ENCODE data around the gene XYLB.
A peak's percentile ranks its signal among the peaks of the same experiment; 100 is the strongest.

XYLB gene

DNA sequence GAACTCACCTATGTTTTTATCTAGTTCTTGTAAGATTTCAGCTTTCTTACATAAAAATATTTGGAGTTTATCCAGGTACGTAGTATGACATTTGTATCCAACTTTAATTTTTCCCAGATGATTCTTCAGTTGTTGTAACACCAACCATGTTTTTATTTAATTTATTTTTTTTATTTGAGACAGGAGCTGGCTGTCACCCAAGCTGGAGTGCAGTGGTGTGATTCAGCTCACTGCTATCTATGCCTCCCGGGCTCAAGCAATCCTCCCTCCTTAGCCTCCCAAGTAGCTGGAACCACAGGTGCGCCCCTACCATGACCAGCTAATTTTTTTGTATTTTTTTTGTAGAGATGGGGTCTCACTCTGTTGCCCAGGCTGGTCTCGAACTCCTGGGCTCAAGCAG lies 6.6 kb downstream of the XYLB start:
- no peak for DNase-seq (ENCODE audit: low spot score)

DNA sequence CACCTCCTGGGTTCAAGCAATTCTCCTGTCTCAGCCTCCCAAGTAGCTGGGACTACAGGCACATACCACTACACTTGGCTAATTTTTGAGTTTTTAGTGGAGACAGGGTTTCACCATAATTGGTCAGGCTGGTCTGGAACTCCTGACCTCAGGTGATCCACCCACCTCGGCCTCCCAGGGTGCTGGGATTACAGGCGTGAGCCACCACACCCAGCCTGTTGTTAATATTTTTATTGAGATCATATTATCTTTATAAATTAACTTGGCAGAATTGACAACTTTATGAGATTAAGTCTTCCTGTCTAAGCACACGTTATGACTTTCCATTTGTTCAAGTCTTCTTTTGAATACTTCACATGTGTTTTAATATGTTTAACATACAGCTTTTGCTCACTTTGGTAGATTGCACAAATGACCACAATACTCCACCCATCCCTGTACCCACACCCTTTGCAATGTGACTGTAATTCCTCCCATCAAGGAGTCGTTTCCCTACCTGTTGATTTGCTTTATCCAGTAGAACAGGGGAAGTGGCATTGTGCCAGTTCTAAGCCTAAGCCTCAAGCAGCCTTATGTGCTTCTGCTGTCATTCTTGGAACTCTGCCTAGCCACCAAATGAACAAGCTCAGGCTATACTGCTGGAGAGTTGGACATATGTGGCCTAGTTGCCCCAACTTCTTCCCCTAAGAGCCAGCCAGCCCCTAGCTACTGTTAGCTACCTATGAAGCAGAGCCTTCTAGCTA lies 8.2 kb downstream of the XYLB start:
- H3K9me3 ChIP-seq (ENCODE audit: severe bottlenecking): no peaks in the 10 kb centered on the region
- H3K4me1 ChIP-seq (ENCODE audit: insufficient read depth, poor library complexity, severe bottlenecking): peaks cover 6% of the 10 kb centered on the region
- TF ChIP-seq, protein P1, sequence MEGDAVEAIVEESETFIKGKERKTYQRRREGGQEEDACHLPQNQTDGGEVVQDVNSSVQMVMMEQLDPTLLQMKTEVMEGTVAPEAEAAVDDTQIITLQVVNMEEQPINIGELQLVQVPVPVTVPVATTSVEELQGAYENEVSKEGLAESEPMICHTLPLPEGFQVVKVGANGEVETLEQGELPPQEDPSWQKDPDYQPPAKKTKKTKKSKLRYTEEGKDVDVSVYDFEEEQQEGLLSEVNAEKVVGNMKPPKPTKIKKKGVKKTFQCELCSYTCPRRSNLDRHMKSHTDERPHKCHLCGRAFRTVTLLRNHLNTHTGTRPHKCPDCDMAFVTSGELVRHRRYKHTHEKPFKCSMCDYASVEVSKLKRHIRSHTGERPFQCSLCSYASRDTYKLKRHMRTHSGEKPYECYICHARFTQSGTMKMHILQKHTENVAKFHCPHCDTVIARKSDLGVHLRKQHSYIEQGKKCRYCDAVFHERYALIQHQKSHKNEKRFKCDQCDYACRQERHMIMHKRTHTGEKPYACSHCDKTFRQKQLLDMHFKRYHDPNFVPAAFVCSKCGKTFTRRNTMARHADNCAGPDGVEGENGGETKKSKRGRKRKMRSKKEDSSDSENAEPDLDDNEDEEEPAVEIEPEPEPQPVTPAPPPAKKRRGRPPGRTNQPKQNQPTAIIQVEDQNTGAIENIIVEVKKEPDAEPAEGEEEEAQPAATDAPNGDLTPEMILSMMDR (IDR thresholded peaks at IDR 0.05; ENCODE audit: poor library complexity, severe bottlenecking): no peak
- no peak overlapping the region for H3K4me3 ChIP-seq (ENCODE audit: severe bottlenecking)
- ATAC-seq (ENCODE audit: low read depth) (peak; percentile 66), DNase-seq (ENCODE audit: low spot score) (no peak)
- no peak overlapping the region for H3K27ac ChIP-seq (ENCODE audit: poor library complexity, severe bottlenecking)
- peaks cover 17% of the 10 kb centered on the region for H3K36me3 ChIP-seq (ENCODE audit: low read depth)
- H3K27me3 ChIP-seq (ENCODE audit: insufficient read depth, poor library complexity, severe bottlenecking): no peaks in the 10 kb centered on the region

More for the DNA sequence above, 6.6 kb downstream of the XYLB start:
- ATAC-seq (ENCODE audit: low read depth): peak; percentile 38; the same call in 2 of the 3 replicates
- Histone ChIP-seq H3K4me1 (ENCODE audit: insufficient read depth, poor library complexity, severe bottlenecking) (peaks cover 6% of the 10 kb centered on the region), H3K4me3 (ENCODE audit: severe bottlenecking) (no peak overlapping the region), H3K36me3 (ENCODE audit: low read depth) (peaks cover 17% of the 10 kb centered on the region), H3K9me3 (ENCODE audit: severe bottlenecking) (no peaks in the 10 kb centered on the region), H3K27me3 (ENCODE audit: insufficient read depth, poor library complexity, severe bottlenecking) (no peaks in the 10 kb centered on the region), H3K27ac (ENCODE audit: poor library complexity, severe bottlenecking) (no peak overlapping the region)
- TF ChIP-seq, protein P1 (IDR thresholded peaks at IDR 0.05; ENCODE audit: poor library complexity, severe bottlenecking): no peak

DNA sequence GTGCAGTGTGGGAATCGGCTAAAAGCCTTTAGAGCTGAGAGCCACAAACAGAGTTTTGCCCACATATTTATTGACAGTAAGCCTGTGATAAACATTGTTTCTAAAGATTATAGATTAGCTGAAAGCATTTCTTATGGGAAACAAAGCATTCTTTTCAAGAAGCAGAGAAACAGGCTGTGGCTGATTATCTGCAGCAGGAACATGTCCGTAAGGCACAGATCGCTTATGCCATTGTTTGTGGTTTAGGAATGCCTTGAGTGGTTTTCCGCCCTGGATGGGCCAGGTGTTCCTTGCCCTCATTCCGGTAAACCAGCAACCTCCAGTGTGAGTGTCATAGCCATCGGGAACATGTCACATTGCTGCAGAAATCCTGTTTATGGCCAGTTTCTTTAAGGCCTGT lies 12.5 kb downstream of the XYLB start:
- Histone ChIP-seq H3K27me3 (ENCODE audit: insufficient read depth, poor library complexity, severe bottlenecking) (no peaks in the 10 kb centered on the region), H3K9me3 (ENCODE audit: severe bottlenecking) (no peaks in the 10 kb centered on the region), H3K4me3 (ENCODE audit: severe bottlenecking) (no peak overlapping the region), H3K36me3 (ENCODE audit: low read depth) (no peaks in the 10 kb centered on the region; the same call in 1 of the 2 replicates), H3K4me1 (ENCODE audit: insufficient read depth, poor library complexity, severe bottlenecking) (peaks cover 6% of the 10 kb centered on the region), H3K27ac (ENCODE audit: poor library complexity, severe bottlenecking) (no peak overlapping the region)
- DNase-seq (ENCODE audit: low spot score): no peak
- TF ChIP-seq, protein P1 (IDR thresholded peaks at IDR 0.05; ENCODE audit: poor library complexity, severe bottlenecking): no peak
- ATAC-seq (ENCODE audit: low read depth): no peak

DNA sequence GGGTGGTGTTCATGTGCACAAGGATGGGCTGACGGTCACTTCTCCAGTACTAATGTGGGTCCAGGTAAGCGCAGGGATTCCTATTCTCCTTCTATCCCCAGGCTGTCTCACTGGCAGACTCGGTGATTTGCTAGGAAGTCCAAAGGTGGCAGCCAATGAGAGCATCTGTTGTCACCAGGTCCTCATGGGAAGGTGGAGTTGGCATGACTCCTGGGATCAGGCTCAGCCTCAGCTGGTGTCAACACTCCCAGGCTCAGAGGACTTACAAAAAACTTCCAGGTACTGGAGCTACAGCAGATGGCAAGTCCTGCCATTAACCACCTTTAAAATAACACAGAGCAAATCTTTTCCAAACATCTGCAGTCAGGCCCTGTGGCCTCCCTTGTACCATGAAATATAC lies 13.8 kb downstream of the XYLB start:
- Histone ChIP-seq H3K4me3 (ENCODE audit: severe bottlenecking) (no peak overlapping the region), H3K27ac (ENCODE audit: poor library complexity, severe bottlenecking) (no peak overlapping the region), H3K27me3 (ENCODE audit: insufficient read depth, poor library complexity, severe bottlenecking) (no peaks in the 10 kb centered on the region), H3K36me3 (ENCODE audit: low read depth) (no peaks in the 10 kb centered on the region; the same call in 1 of the 2 replicates), H3K4me1 (ENCODE audit: insufficient read depth, poor library complexity, severe bottlenecking) (no peaks in the 10 kb centered on the region), H3K9me3 (ENCODE audit: severe bottlenecking) (no peaks in the 10 kb centered on the region)
- TF ChIP-seq, protein P1 (IDR thresholded peaks at IDR 0.05; ENCODE audit: poor library complexity, severe bottlenecking): no peak
- ATAC-seq (ENCODE audit: low read depth): no peak
- no peak for DNase-seq (ENCODE audit: low spot score)

DNA sequence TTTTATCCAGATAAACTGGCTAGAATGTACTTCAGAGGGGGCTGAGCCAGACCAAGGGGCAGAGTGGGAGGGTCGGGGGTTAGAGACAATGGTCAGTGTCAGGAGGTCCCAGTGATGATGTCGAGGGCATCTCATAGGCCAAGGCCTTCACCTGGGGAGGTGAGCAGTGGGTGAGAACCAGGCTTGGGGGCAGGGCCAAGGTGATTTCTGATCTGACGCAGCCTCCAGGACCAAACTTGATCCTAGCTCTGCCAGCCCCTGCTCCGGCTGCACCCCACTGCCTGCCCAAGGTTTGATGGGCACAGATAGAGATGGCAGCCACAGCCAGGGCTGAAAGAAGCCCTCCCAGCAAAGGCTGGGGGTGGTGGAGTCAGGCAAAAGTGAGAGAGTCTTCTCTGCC lies 14.9 kb downstream of the XYLB start:
- Histone ChIP-seq H3K4me3 (ENCODE audit: severe bottlenecking) (no peak overlapping the region), H3K9me3 (ENCODE audit: severe bottlenecking) (no peaks in the 10 kb centered on the region), H3K27ac (ENCODE audit: poor library complexity, severe bottlenecking) (no peak overlapping the region), H3K36me3 (ENCODE audit: low read depth) (peaks cover 4% of the 10 kb centered on the region), H3K4me1 (ENCODE audit: insufficient read depth, poor library complexity, severe bottlenecking) (no peaks in the 10 kb centered on the region), H3K27me3 (ENCODE audit: insufficient read depth, poor library complexity, severe bottlenecking) (no peaks in the 10 kb centered on the region)
- DNase-seq (ENCODE audit: low spot score) (no peak), ATAC-seq (ENCODE audit: low read depth) (no peak)
- TF ChIP-seq, protein P1 (IDR thresholded peaks at IDR 0.05; ENCODE audit: poor library complexity, severe bottlenecking): no peak
